Karpas-422 (cell line): Measurements from ENCODE around the gene SMTNL2. TPM values are rescaled to one million over a fixed set of nuclear protein-coding genes. Genes with fewer than 3 reads are reported as not detected.

Experiments used
- DNase-seq: peaks from one replicate; pipeline ENCODE4 v3.0.0-alpha.2; 2015
- H2AFZ ChIP-seq: fragments of 200-600 bp; sonication (generic); 2 replicates; pipeline ENCODE4 v1.6.1; 2014; ENCODE audit warnings: antibody characterized with exemption, low read length, mixed read lengths
- H3K27ac ChIP-seq: fragments of 200-600 bp; sonication (generic); 2 replicates; pipeline ENCODE4 v1.5.1; 2014; ENCODE audit warnings: mild to moderate bottlenecking, low read length, moderate library complexity
- H3K27me3 ChIP-seq: fragments of 200-600 bp; sonication (generic); 2 replicates; pipeline ENCODE4 v1.6.1; 2014; ENCODE audit warnings: low read length, mixed read lengths
- H3K36me3 ChIP-seq: fragments of 200-600 bp; sonication (generic); 2 replicates; pipeline ENCODE4 v1.6.1; 2014; ENCODE audit warnings: low read length, mixed read lengths; ENCODE audit not compliant: insufficient read depth
- H3K4me1 ChIP-seq: fragments of 200-600 bp; sonication (generic); 2 replicates; pipeline ENCODE4 v1.6.1; 2014; ENCODE audit warnings: mild to moderate bottlenecking, low read length, mixed read lengths
- H3K4me2 ChIP-seq: fragments of 200-600 bp; sonication (generic); 2 replicates; pipeline ENCODE4 v1.6.1; 2014; ENCODE audit warnings: low read length, low read depth, mild to moderate bottlenecking; ENCODE audit not compliant: poor library complexity, severe bottlenecking
- H3K4me3 ChIP-seq: fragments of 200-600 bp; sonication (generic); 2 replicates; pipeline ENCODE4 v1.5.1; 2014; ENCODE audit warnings: mild to moderate bottlenecking, antibody characterized with exemption, low read length, mixed read lengths
- H3K79me2 ChIP-seq: fragments of 200-600 bp; sonication (generic); 2 replicates; pipeline ENCODE4 v1.6.1; 2014; ENCODE audit warnings: mild to moderate bottlenecking, low read length, mixed read lengths
- H3K9ac ChIP-seq: fragments of 200-600 bp; sonication (generic); 2 replicates; pipeline ENCODE4 v1.6.0; 2014; ENCODE audit warnings: low read length
- H3K9me2 ChIP-seq: fragments of 200-600 bp; sonication (generic), shearing (Covaris generic); replicated peaks from 2 replicates; pipeline ENCODE4 v1.6.0; 2014; ENCODE audit warnings: mild to moderate bottlenecking, low read length, moderate library complexity; ENCODE audit not compliant: insufficient read depth
- H3K9me3 ChIP-seq: fragments of 300-700, 200-600 bp; sonication (generic); 2 replicates; pipeline ENCODE4 v1.6.1; 2014; ENCODE audit warnings: low read length, mixed read lengths
- H4K20me1 ChIP-seq: fragments of 200-600 bp; sonication (generic); 2 replicates; pipeline ENCODE4 v1.6.1; 2014; ENCODE audit warnings: mild to moderate bottlenecking, antibody characterized with exemption, low read length, low read depth; ENCODE audit not compliant: insufficient read depth
- total RNA-seq: library from RNA; depleted of rRNA; stranded (reverse); fragments of >200 nt; shearing (Covaris generic); gene quantifications from 2 replicates; pipeline ENCODE4 v1.2.3, GENCODE V29; 2014; ENCODE audit warnings: low replicate concordance

Gene SMTNL2
- total RNA-seq, 1 experiment from 2014 or later: 0.45 TPM

- no peak for DNase-seq
Observed at GRCh38 chr17:4549781-4550533, 34.4 kb upstream of the SMTNL2 start.

DNA sequence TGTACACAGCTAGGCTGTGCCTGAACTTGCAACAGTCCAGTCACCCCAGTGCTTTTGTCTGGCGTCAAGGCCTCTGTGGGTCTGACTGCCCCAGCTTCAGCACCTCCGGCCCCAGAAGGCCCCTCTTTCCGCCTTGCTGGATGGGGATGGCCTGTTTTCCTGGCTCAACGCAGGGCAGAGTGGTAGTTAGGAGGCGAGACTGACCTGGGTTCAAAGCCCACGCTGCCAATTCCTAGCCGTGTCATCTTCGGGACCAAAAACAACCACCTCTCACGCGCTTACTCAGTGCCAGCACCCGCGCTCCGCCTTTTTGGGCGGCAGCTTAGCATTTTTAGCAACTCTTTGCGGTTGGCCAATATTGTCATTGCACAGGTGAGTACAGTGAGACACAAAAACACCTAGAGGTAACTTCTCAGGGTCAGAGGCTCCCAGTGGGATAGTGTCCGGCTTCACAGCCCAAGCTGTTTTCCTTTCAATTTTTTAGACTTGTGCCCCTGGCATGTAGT is 33.7 kb upstream of the SMTNL2 start:
- Histone ChIP-seq H3K36me3 (peaks cover 35% of the 10 kb centered on the region; the same call in 1 of the 2 replicates), H4K20me1 (peaks cover 24% of the 10 kb centered on the region), H2AFZ (no peak overlapping the region), H3K9me2 (no peaks in the 10 kb centered on the region), H3K9me3 (no peaks in the 10 kb centered on the region), H3K27me3 (no peaks in the 10 kb centered on the region), H3K9ac (no peak overlapping the region), H3K27ac (no peak overlapping the region), H3K4me3 (no peak overlapping the region), H3K4me2 (no peak overlapping the region), H3K4me1 (peaks cover 14% of the 10 kb centered on the region), H3K79me2 (peaks cover 31% of the 10 kb centered on the region)
- no peak for DNase-seq

More at GRCh38 chr17:4549781-4550533, 34.4 kb upstream of the SMTNL2 start:
- no peak overlapping the region for H3K9ac ChIP-seq
- peaks cover 12% of the 10 kb centered on the region for H3K4me1 ChIP-seq
- H4K20me1 ChIP-seq: peaks cover 24% of the 10 kb centered on the region
- peaks cover 35% of the 10 kb centered on the region for H3K36me3 ChIP-seq
- no peak overlapping the region for H3K4me2 ChIP-seq
- H2AFZ ChIP-seq: no peak overlapping the region
- H3K79me2 ChIP-seq: peaks cover 29% of the 10 kb centered on the region
- H3K9me2 ChIP-seq: no peaks in the 10 kb centered on the region
- no peaks in the 10 kb centered on the region for H3K9me3 ChIP-seq
- no peak overlapping the region for H3K27ac ChIP-seq
- H3K27me3 ChIP-seq: no peaks in the 10 kb centered on the region
- no peak overlapping the region for H3K4me3 ChIP-seq

DNA sequence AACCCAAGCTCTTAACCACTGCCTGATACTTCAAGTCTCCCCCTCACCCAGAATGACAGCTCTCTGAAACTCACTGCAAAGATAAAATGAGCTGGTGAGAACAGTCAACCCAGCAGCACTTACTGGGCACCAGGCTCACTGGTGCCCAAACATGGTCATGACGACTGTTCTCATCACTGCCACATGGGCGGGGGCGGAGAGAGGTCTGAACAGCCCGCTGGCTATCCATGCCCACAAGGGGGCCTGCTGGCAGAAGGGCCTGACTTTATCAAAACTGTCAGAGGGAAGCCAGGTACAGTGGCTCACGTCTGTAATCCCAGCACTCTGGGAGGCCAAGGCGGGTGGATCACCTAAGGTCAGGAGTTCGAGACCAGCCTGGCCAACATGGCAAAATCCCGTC is 33.2 kb upstream of the SMTNL2 start:
- Histone ChIP-seq H2AFZ (no peak overlapping the region), H3K79me2 (peaks cover 31% of the 10 kb centered on the region), H3K36me3 (peaks cover 35% of the 10 kb centered on the region; the same call in 1 of the 2 replicates)

DNA sequence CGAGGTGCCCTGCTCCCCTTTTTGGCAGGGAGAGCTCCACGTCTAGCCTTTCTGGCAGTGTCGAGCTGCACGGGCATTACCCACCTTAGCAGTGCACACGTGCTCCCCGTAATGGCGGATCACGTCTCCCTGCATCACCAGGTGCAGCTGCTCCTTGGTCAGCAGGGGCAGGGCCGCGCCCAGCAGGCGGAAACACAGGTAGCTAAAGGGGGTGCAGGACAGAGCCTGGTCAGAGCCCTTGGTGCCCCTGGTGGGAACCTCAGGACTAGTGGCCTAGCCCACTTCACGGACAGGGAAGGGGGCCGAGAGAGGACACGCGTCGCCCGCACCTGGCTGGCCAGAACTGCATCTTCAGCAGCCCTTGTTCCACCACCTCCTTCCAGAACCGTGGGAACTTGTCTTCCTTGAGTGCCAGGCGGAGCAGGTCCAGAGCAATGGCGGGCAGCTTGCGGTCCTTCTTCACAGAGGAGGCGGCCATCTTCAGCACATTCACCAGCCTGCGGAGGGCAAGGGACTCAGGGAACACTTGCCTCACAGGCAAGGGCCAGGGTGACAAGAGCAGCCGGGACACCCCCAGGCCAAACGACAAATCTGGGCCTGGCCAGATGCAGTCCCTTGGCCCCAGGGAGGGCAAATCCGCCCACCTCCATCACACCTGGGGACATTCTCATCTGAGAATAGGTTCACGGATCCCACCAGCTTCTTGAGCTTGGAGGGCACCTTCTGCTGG is 32.4 kb upstream of the SMTNL2 start:
- Histone ChIP-seq H3K4me1 (peaks cover 27% of the 10 kb centered on the region), H3K27ac (no peak overlapping the region), H2AFZ (no peak overlapping the region), H3K4me2 (no peak overlapping the region), H4K20me1 (peaks cover 20% of the 10 kb centered on the region), H3K9me2 (no peaks in the 10 kb centered on the region), H3K4me3 (no peak overlapping the region), H3K79me2 (peaks cover 31% of the 10 kb centered on the region), H3K9ac (no peak overlapping the region), H3K9me3 (no peaks in the 10 kb centered on the region), H3K36me3 (peaks cover 35% of the 10 kb centered on the region; the same call in 1 of the 2 replicates), H3K27me3 (no peaks in the 10 kb centered on the region)
- no peak for DNase-seq

More for the DNA sequence above, 33.2 kb upstream of the SMTNL2 start:
- no peak overlapping the region for H3K4me2 ChIP-seq
- peak; percentile 64 for DNase-seq
- no peaks in the 10 kb centered on the region for H3K9me2 ChIP-seq
- H4K20me1 ChIP-seq: peaks cover 24% of the 10 kb centered on the region
- no peaks in the 10 kb centered on the region for H3K9me3 ChIP-seq
- H3K27me3 ChIP-seq: no peaks in the 10 kb centered on the region
- peaks cover 20% of the 10 kb centered on the region for H3K4me1 ChIP-seq
- no peak overlapping the region for H3K9ac ChIP-seq
- H3K4me3 ChIP-seq: no peak overlapping the region
- no peak overlapping the region for H3K27ac ChIP-seq

GRCh38 chr17:4553669-4554068 is 30.7 kb upstream of the SMTNL2 start:
- no peaks in the 10 kb centered on the region for H3K9me2 ChIP-seq
- peak overlapping the region; percentile 88 for H3K9ac ChIP-seq
- H3K79me2 ChIP-seq: peaks cover 31% of the 10 kb centered on the region
- no peak for DNase-seq
- H3K27ac ChIP-seq: no peak overlapping the region; the same call in 1 of the 2 replicates
- peaks cover 31% of the 10 kb centered on the region; the same call in 1 of the 2 replicates for H3K36me3 ChIP-seq
- no peaks in the 10 kb centered on the region for H3K9me3 ChIP-seq
- peak overlapping the region; percentile 87 for H3K4me3 ChIP-seq
- peak overlapping the region; percentile 91 for H3K4me2 ChIP-seq
- peaks cover 27% of the 10 kb centered on the region for H3K4me1 ChIP-seq
- no peaks in the 10 kb centered on the region for H3K27me3 ChIP-seq
- peaks cover 20% of the 10 kb centered on the region for H4K20me1 ChIP-seq
- no peak overlapping the region for H2AFZ ChIP-seq

- H3K9me2 ChIP-seq: no peaks in the 10 kb centered on the region
- peak overlapping the region; percentile 91 for H3K4me2 ChIP-seq
- H3K36me3 ChIP-seq: peaks cover 31% of the 10 kb centered on the region; the same call in 1 of the 2 replicates
- peak overlapping the region; percentile 87 for H3K4me3 ChIP-seq
- peak overlapping the region; percentile 88 for H3K9ac ChIP-seq
- H4K20me1 ChIP-seq: peaks cover 16% of the 10 kb centered on the region
- H2AFZ ChIP-seq: no peak overlapping the region; the same call in 1 of the 2 replicates
- no peaks in the 10 kb centered on the region for H3K27me3 ChIP-seq
- H3K79me2 ChIP-seq: peaks cover 31% of the 10 kb centered on the region
- DNase-seq: peak; percentile 61
- peaks cover 27% of the 10 kb centered on the region for H3K4me1 ChIP-seq
- H3K27ac ChIP-seq: peak overlapping the region; percentile 36; the same call in 1 of the 2 replicates
- H3K9me3 ChIP-seq: no peaks in the 10 kb centered on the region
Observed at GRCh38 chr17:4554441-4554996, 29.8 kb upstream of the SMTNL2 start.

DNA sequence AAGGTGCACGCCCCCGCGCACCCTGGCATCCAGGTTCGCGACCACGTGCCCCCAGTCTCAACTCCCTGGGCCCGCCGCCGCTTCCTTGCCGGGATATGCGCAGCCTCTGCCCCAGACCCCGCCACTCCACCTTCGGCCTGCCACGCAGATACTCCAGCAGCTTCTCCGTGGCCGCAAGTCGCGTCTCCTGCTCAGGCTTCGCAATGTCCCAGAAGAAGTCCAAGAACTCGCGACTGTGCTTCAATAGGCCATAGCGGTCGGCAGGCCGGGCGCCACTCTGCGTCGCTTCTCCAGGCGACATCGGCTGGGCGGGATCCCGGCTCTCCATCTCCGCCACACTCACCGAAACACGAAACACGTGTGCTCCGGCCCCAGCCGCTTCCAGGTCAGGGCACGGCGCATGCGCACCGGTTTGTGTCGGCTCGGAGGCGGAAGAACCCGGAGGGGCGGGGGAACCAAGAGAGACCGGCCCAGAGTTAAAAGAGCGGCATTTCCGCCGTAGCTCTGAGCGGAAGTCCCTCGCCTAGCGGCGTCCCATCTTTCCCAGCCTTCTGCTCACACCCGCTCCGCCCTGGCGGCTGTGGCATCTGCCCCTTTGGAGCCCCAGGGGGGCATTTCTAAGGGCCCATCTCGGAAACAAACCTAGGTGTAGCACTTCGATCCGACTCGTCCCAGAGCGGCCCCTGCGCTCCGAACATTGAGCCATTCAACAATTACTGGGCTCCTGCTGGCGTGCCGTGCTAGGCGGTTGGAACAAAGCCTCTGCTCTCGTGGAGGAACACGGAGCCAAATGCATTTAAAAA is 29.1 kb upstream of the SMTNL2 start, which contains the start of gene MYBBP1A:
Gene MYBBP1A (minus strand): TSS at position 388 of the 803 bp plus-strand sequence. CDS start 60 bp downstream, at position 328.
- peak within 1 kb of the TSS; percentile 31; the same call in 1 of the 2 replicates for H2AFZ ChIP-seq
- H3K9me2 ChIP-seq: no peaks in the 10 kb centered on the region
- peak within 1 kb of the TSS; percentile 87 for H3K4me3 ChIP-seq
- H3K27me3 ChIP-seq: no peaks in the 10 kb centered on the region
- H3K4me2 ChIP-seq: peak within 1 kb of the TSS; percentile 91
- H3K4me1 ChIP-seq: peaks cover 27% of the 10 kb centered on the region
- H3K27ac ChIP-seq: peak within 1 kb of the TSS; percentile 65
- peaks cover 31% of the 10 kb centered on the region for H3K79me2 ChIP-seq
- peaks cover 28% of the 10 kb centered on the region; the same call in 1 of the 2 replicates for H3K36me3 ChIP-seq
- DNase-seq: peak; percentile 99
- no peaks in the 10 kb centered on the region for H3K9me3 ChIP-seq
- peaks cover 13% of the 10 kb centered on the region for H4K20me1 ChIP-seq
- peak within 1 kb of the TSS; percentile 88 for H3K9ac ChIP-seq
